Small intestine (tissue), 16 donors: ENCODE results near the gene C2orf49. TPM values are rescaled to one million over a fixed set of nuclear protein-coding genes. Genes with fewer than 3 reads are reported as not detected.

Source experiments
- DNase-seq, 2 donors: peaks; one replicate each; pipeline versions ENCODE4 v3.0.0 to v3.0.0-alpha.2; 2013
- FAIRE-seq: peaks from 2 replicates; lab custom pipeline; 2012; peaks lifted over from hg19 to GRCh38; lab: Jason Lieb, UNC
- H3K27ac ChIP-seq, 3 donors: one replicate each; pipeline ENCODE4 v1.5.1; 2013; ENCODE audit warnings: low read length in 2 of 3, mild to moderate bottlenecking in 2 of 3, control low read depth in 1 of 3, inconsistent platforms in 1 of 3, low read depth in 1 of 3, moderate library complexity in 1 of 3
- H3K27me3 ChIP-seq, 3 donors: one replicate each; pipeline ENCODE4 v1.6.1; 2013; ENCODE audit warnings: low read length in 3 of 3, inconsistent platforms in 1 of 3; ENCODE audit not compliant: control insufficient read depth in 3 of 3, insufficient read depth in 3 of 3
- H3K36me3 ChIP-seq, 3 donors: one replicate each; pipeline ENCODE4 v1.6.1; 2013; ENCODE audit warnings: low read length in 3 of 3, inconsistent platforms in 1 of 3, low read depth in 1 of 3, mild to moderate bottlenecking in 1 of 3, moderate library complexity in 1 of 3; ENCODE audit not compliant: control insufficient read depth in 3 of 3, insufficient read depth in 2 of 3
- H3K4me1 ChIP-seq, 3 donors: one replicate each; pipeline ENCODE4 v1.6.1; 2013; ENCODE audit warnings: low read length in 2 of 3, inconsistent platforms in 1 of 3, low read depth in 1 of 3, mild to moderate bottlenecking in 1 of 3, moderate library complexity in 1 of 3; ENCODE audit not compliant: control insufficient read depth in 3 of 3, insufficient read depth in 2 of 3
- H3K4me3 ChIP-seq, 3 donors: one replicate each; pipeline ENCODE4 v1.5.1; 2013; ENCODE audit warnings: low read length in 3 of 3, control low read depth in 1 of 3, inconsistent platforms in 1 of 3, low read depth in 1 of 3, mild to moderate bottlenecking in 1 of 3, moderate library complexity in 1 of 3
- H3K9me3 ChIP-seq, 2 donors: one replicate each; pipeline ENCODE4 v1.6.1; 2013; ENCODE audit warnings: low read depth in 1 of 2, low read length in 1 of 2; ENCODE audit not compliant: control insufficient read depth in 2 of 2, insufficient read depth in 1 of 2
- WGBS, 3 donors: extraction: QIAGEN DNeasy Blood & Tissue Kit; methylation state at CpG; one replicate each; pipeline ENCODE4 v1.1.7; 2013; 5-methylcytosine and 5-hydroxymethylcytosine counted together
- long read RNA-seq, 10 donors: transcript quantifications; one replicate each; lab custom pipeline, GENCODE V29; 2026
- polyA plus RNA-seq, 4 donors: library from polyadenylated mRNA; stranded (reverse) in 3 of 4; unstranded in 1 of 4; fragments of 200-250 nt in 3 of 4; fragments of 120-200 nt in 1 of 4; gene quantifications; one replicate each; pipeline versions ENCODE4 v1.2.1 to v1.2.3, GENCODE V29; 2013
- donor health status: healthy with polysubstance abuse.
- donor health status: control.
- donor health status: control.
- donor health status: Bipolar disorder and iron deficiency.
- donor health status: healthy.

The C2orf49 gene
- polyA plus RNA-seq, result 10 to 100 TPM in 1 of 4 donors, 1 to 10 TPM in 3; 6.9 to 20.5 (median 8.2) TPM
- long read RNA-seq, donor 1, result 0 reads
- long read RNA-seq, donor 2, full-length matches to known transcripts, result 3 of 3 reads
- long read RNA-seq, donor 2, partial matches to known transcripts, result 0 of 3 reads
- long read RNA-seq, donor 2, other reads (novel, unspliced or antisense), result 0 of 3 reads
- long read RNA-seq, donor 3, full-length matches to known transcripts, result 6 of 6 reads
- long read RNA-seq, donor 3, partial matches to known transcripts, result 0 of 6 reads
- long read RNA-seq, donor 3, other reads (novel, unspliced or antisense), result 0 of 6 reads
- long read RNA-seq, donor 4, full-length matches to known transcripts, result 2 of 2 reads
- long read RNA-seq, donor 4, partial matches to known transcripts, result 0 of 2 reads
- long read RNA-seq, donor 4, other reads (novel, unspliced or antisense), result 0 of 2 reads
- long read RNA-seq, donor 5, full-length matches to known transcripts, result 2 of 2 reads
- long read RNA-seq, donor 5, partial matches to known transcripts, result 0 of 2 reads
- long read RNA-seq, donor 5, other reads (novel, unspliced or antisense), result 0 of 2 reads
- long read RNA-seq, donor 6, full-length matches to known transcripts, result 6 of 6 reads
- long read RNA-seq, donor 6, partial matches to known transcripts, result 0 of 6 reads
- long read RNA-seq, donor 6, other reads (novel, unspliced or antisense), result 0 of 6 reads
- long read RNA-seq, donor 7, result 0 reads
- long read RNA-seq, donor 8, result 0 reads
- long read RNA-seq, donor 9, full-length matches to known transcripts, result 1 of 1 reads
- long read RNA-seq, donor 9, partial matches to known transcripts, result 0 of 1 reads
- long read RNA-seq, donor 9, other reads (novel, unspliced or antisense), result 0 of 1 reads
- long read RNA-seq, donor 10, full-length matches to known transcripts, result 8 of 23 reads
- long read RNA-seq, donor 10, partial matches to known transcripts, result 15 of 23 reads
- long read RNA-seq, donor 10, other reads (novel, unspliced or antisense), result 0 of 23 reads

DNA sequence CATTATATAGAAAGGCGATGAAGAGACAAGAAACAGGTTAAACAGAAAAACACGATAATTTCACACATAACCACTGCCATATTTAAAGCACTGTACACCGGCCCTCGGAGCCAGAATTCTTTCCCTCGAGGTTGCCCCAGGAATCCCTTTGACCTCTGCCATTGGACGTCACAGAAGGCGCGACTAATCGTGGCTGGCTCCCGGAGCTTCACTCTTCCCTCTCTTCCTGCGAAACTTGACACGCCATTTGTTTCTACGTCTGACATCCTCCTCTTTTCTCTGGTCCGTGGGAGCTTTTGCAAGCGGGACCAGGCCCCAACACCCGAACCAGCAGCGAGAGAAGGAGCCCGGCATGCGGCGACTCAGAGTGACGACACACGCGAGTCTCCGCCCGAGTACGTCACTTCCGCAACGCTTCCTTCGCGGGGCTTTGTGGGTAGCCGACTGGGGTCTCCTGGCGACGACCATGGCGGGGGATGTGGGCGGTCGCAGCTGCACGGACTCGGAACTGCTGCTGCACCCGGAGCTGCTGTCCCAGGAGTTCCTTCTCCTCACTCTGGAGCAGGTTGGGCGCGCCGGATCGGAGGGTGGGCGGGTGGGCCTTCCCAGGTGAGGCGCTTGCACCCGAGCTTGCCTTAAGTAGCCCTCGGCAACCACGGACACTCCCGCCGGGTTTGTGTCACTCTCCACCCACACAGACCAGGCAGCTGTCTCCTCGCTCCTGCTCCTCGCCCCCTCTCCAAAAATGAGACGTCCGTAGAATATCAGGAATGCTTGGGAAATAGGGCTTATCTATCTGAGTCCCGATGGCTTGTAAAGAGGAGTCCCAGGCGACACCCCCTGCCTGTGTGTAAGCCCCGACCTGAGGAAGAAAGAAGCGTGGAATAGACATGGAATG lies at the start of gene C2orf49:
Gene C2orf49 (plus strand): TSS at position 419 of the 898 bp plus-strand sequence. CDS start 48 bp downstream, at position 467.
- Histone ChIP-seq H3K36me3 (peaks cover 0 to 7% (median 6%) of the 10 kb centered on the region in 3 donors), H3K27ac (peak within 1 kb of the TSS; percentile 80 to 96 (median 90)), H3K4me3 (peak within 1 kb of the TSS; percentile 78 to 87 (median 85)), H3K27me3 (no peaks in the 10 kb centered on the region), H3K9me3 (no peaks in the 10 kb centered on the region), H3K4me1 (peaks cover 0 to 9% (median 6%) of the 10 kb centered on the region in 3 donors)
- WGBS, 3 donors, result 0% methylated on average over 45 to 58 of the region's 58 CpGs
- no peak for FAIRE-seq
- peak; percentile 86 to 96 for DNase-seq

DNA sequence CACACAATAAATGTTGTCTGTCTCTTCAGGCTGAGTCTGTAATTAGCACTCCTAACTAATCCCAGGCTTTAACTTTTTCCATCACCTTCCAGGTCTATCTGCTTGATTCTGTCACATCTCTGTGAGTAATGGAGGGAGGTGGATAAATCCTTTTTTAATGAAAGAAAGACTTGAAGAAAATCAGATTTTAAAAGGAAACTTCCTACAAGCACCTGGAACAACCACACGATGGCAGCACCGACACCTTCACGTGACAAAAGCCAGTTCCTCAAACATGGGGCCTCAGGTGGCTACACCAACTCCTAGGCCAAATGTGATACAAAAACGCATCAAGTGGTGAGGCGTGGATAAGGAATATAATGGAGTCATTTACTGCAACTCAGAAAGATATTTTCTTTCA lies 49.6 kb upstream of the C2orf49 start:
- no peaks in the 10 kb centered on the region for H3K27me3 ChIP-seq
- H3K4me3 ChIP-seq, result no peak overlapping the region
- peaks cover 12 to 42% (median 27%) of the 10 kb centered on the region in 3 donors for H3K36me3 ChIP-seq
- no peak overlapping the region for H3K27ac ChIP-seq
- no peak for FAIRE-seq
- peak; percentile 22 to 31 for DNase-seq
- H3K4me1 ChIP-seq, result no peaks in the 10 kb centered on the region
- no peaks in the 10 kb centered on the region for H3K9me3 ChIP-seq
- WGBS, 3 donors, result 60 to 62% (median 60%) methylated on average over 5 of the region's 5 CpGs

GRCh38 chr2:105288133-105288532 lies 49.2 kb upstream of the C2orf49 start:
- no peaks in the 10 kb centered on the region for H3K9me3 ChIP-seq
- DNase-seq (no peak), FAIRE-seq (no peak)
- H3K4me1 ChIP-seq, result no peaks in the 10 kb centered on the region
- H3K27me3 ChIP-seq, result no peaks in the 10 kb centered on the region
- WGBS, 3 donors, result 89 to 96% (median 96%) methylated on average over 7 of the region's 7 CpGs
- no peak overlapping the region for H3K27ac ChIP-seq
- H3K4me3 ChIP-seq, result no peak overlapping the region
- peaks cover 12 to 42% (median 27%) of the 10 kb centered on the region in 3 donors for H3K36me3 ChIP-seq

DNA sequence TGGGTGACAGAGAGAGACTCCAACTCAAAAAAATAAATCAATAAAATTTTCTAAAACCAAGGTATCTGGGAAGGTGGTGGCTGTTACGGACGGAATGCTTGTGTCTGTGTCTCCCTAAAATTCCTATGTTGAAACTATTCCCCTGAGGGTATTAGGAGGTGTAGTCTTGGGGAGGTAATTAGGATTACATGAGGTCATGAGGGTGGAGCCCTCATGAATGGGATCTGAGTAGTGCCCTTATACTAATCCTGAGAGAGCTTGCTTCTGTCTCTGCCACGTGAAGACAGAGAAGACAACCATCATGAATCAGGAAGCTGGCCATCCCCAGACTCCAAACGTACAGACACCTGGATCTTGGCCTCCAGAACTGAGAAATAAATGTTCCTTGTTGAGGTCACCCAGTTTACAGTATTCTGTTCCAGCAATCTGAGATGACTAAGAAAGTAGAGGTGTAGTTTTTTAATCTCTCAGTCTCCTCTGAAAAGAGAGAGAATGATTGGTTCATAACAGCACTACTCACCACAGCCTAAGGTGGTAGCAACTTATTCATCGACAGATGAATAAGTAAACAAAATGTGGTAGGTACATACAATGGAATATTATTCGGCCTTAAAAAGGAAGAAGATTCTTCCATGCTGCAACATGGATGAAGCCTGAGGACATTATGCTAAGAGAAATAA lies 46.2 kb upstream of the C2orf49 start:
- no peak for FAIRE-seq
- Histone ChIP-seq H3K9me3 (no peaks in the 10 kb centered on the region), H3K36me3 (peaks cover 15 to 37% (median 24%) of the 10 kb centered on the region in 3 donors), H3K27ac (no peak overlapping the region), H3K4me3 (no peak overlapping the region), H3K4me1 (no peaks in the 10 kb centered on the region), H3K27me3 (no peaks in the 10 kb centered on the region)
- no peak for DNase-seq
- 95 to 97% (median 95%) methylated on average over 6 of the region's 6 CpGs for WGBS, 3 donors

DNA sequence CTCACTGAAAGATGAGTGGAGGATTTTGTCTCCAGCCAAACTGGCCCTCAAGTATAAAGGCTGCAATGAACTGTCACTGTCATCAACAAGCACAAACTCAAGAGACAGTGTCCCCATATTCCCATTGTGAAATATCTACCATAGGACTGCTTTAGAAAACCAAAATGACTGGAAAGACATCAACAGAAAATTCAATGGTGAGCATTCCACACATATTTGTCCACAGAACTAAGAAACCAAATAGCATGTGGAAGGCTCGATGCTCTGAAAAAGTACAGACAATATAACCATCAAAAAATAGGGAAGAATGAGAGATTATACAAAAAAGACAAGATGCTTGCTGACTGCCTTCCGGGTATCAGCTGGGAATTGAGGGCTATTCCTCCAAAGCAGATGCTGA lies 45.4 kb upstream of the C2orf49 start:
- no peak overlapping the region for H3K4me3 ChIP-seq
- 96 to 97% (median 97%) methylated on average over 2 of the region's 2 CpGs for WGBS, 3 donors
- peaks cover 15 to 35% (median 24%) of the 10 kb centered on the region in 3 donors for H3K36me3 ChIP-seq
- no peak overlapping the region for H3K27ac ChIP-seq
- DNase-seq (no peak), FAIRE-seq (no peak)
- no peaks in the 10 kb centered on the region for H3K4me1 ChIP-seq
- no peaks in the 10 kb centered on the region for H3K9me3 ChIP-seq
- H3K27me3 ChIP-seq, result no peaks in the 10 kb centered on the region

GRCh38 chr2:105294046-105294445 lies 43.3 kb upstream of the C2orf49 start:
- 90 to 93% (median 91%) methylated on average over 6 of the region's 6 CpGs for WGBS, 3 donors
- DNase-seq, result no peak
- H3K27me3 ChIP-seq, result no peaks in the 10 kb centered on the region
- no peak for FAIRE-seq
- no peak overlapping the region for H3K4me3 ChIP-seq
- peaks cover 20 to 37% (median 30%) of the 10 kb centered on the region in 3 donors for H3K36me3 ChIP-seq
- H3K27ac ChIP-seq, result no peak overlapping the region
- no peaks in the 10 kb centered on the region for H3K4me1 ChIP-seq
- no peaks in the 10 kb centered on the region for H3K9me3 ChIP-seq

DNA sequence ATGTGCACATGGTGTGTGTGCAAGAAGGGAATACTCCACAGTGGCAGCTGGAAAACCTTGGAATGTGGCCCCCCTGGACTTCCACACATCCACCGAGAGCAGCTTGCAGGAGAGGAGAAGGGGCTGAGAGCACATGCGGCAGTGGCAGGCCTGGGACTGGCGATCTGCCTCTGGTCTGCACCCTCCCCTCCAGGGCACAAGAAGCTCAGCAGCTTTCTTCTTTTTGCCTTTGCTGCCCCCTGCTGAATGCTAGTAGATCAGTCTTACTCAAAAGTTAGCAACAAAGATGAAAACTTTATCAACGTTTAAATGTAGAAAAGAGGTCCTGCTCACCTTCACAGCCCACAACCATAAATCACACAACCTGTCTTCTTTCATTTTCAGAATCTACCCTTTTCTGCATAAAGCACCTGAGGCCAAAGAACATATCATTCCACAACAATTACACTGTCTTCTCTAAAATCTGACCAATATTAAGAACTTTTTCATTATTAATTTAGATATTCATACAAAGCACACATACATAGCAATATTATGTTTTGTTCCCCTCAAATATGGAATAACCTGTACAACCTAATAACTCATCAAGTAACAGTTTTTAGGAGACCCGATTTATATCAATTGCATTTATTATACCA lies 42.4 kb upstream of the C2orf49 start:
- Histone ChIP-seq H3K9me3 (no peaks in the 10 kb centered on the region), H3K4me3 (no peak overlapping the region), H3K27ac (no peak overlapping the region), H3K27me3 (no peaks in the 10 kb centered on the region), H3K4me1 (no peaks in the 10 kb centered on the region), H3K36me3 (peaks cover 20 to 34% (median 29%) of the 10 kb centered on the region in 3 donors)
- FAIRE-seq (no peak), DNase-seq (peak; percentile 32 to 49)
- 46 to 79% (median 65%) methylated on average over 5 of the region's 5 CpGs for WGBS, 3 donors
